Measurements from ENCODE around the gene TMEM140. TPM values are rescaled to one million over a fixed set of nuclear protein-coding genes. Genes with fewer than 3 reads are reported as not detected.

Gene TMEM140
- total RNA-seq, 1 experiment from 2014 or later, result 4.2 TPM

GRCh38 chr7:135178364-135178763, 30.5 kb downstream of the TMEM140 start:
- DNase-seq, result peak; percentile 74
- Mint-ChIP-seq H3K27me3 (ENCODE audit: unreplicated experiment) (no peaks in the 10 kb centered on the region), H3K36me3 (ENCODE audit: insufficient read depth, unreplicated experiment) (peaks cover 58% of the 10 kb centered on the region), H3K27ac (ENCODE audit: unreplicated experiment) (peak overlapping the region; percentile 98), H3K4me3 (ENCODE audit: low read depth, unreplicated experiment) (peak overlapping the region; percentile 78), H3K9me3 (ENCODE audit: low read depth, unreplicated experiment) (no peaks in the 10 kb centered on the region), H3K4me1 (ENCODE audit: low read depth, unreplicated experiment) (peaks cover 68% of the 10 kb centered on the region)
- BruUV-seq (replicated peaks), result no TSS peak
- no peak for TF ChIP-seq CTCF (IDR thresholded peaks at IDR 0.05; ENCODE audit: unreplicated experiment)
- intact Hi-C loops (cut with micrococcal nuclease; ENCODE audit: unreplicated experiment), result loop anchor here (10.0 kb wide), 3 partner anchors 76 to 534 kb away; partner anchors contain the start of gene BPGM
- CTCF ChIA-PET, result interaction anchor here (0.9 to 1.3 kb wide), 3 partner anchors 9 to 96 kb away, joined by 3 to 5 read pairs (median 4); no protein-coding TSS in a partner anchor

GRCh38 chr7:135179321-135179925, 31.6 kb downstream of the TMEM140 start:
- TF ChIP-seq CTCF (IDR thresholded peaks at IDR 0.05; ENCODE audit: unreplicated experiment), result no peak
- H3K36me3 Mint-ChIP-seq (ENCODE audit: insufficient read depth, unreplicated experiment), result peaks cover 60% of the 10 kb centered on the region
- no TSS peak for BruUV-seq (replicated peaks)

GRCh38 chr7:135180122-135180521, 32.2 kb downstream of the TMEM140 start:
- no peaks in the 10 kb centered on the region for H3K9me3 Mint-ChIP-seq (ENCODE audit: low read depth, unreplicated experiment)
- BruUV-seq (replicated peaks), result no TSS peak
- H3K4me1 Mint-ChIP-seq (ENCODE audit: low read depth, unreplicated experiment), result peaks cover 55% of the 10 kb centered on the region
- intact Hi-C loops (cut with micrococcal nuclease; ENCODE audit: unreplicated experiment), result no loop called here
- H3K36me3 Mint-ChIP-seq (ENCODE audit: insufficient read depth, unreplicated experiment), result peaks cover 59% of the 10 kb centered on the region
- DNase-seq, result no peak
- H3K4me3 Mint-ChIP-seq (ENCODE audit: low read depth, unreplicated experiment), result no peak overlapping the region
- no peak for TF ChIP-seq CTCF (IDR thresholded peaks at IDR 0.05; ENCODE audit: unreplicated experiment)
- no peaks in the 10 kb centered on the region for H3K27me3 Mint-ChIP-seq (ENCODE audit: unreplicated experiment)
- peak overlapping the region; percentile 39 for H3K27ac Mint-ChIP-seq (ENCODE audit: unreplicated experiment)
- CTCF ChIA-PET, result interaction anchor here (0.6 to 0.7 kb wide), 3 partner anchors 11 to 139 kb away, joined by 3 read pairs; no protein-coding TSS in a partner anchor

More at GRCh38 chr7:135179321-135179925, 31.6 kb downstream of the TMEM140 start:
- Mint-ChIP-seq H3K27me3 (ENCODE audit: unreplicated experiment) (no peaks in the 10 kb centered on the region), H3K4me1 (ENCODE audit: low read depth, unreplicated experiment) (peaks cover 62% of the 10 kb centered on the region), H3K27ac (ENCODE audit: unreplicated experiment) (peak overlapping the region; percentile 98), H3K4me3 (ENCODE audit: low read depth, unreplicated experiment) (peak overlapping the region; percentile 78), H3K9me3 (ENCODE audit: low read depth, unreplicated experiment) (no peaks in the 10 kb centered on the region)
- intact Hi-C loops (cut with micrococcal nuclease; ENCODE audit: unreplicated experiment), result loop anchor here (10.0 kb wide), 3 partner anchors 75 to 535 kb away; partner anchors contain the start of gene BPGM
- DNase-seq, result no peak
- CTCF ChIA-PET, result interaction anchor here (1.2 kb wide), 1 partner anchor 30 kb away, joined by 4 read pairs; no protein-coding TSS in a partner anchor

GRCh38 chr7:135181261-135181928, 33.5 kb downstream of the TMEM140 start:
- H3K27me3 Mint-ChIP-seq (ENCODE audit: unreplicated experiment), result no peaks in the 10 kb centered on the region
- BruUV-seq (replicated peaks), result no TSS peak
- H3K36me3 Mint-ChIP-seq (ENCODE audit: insufficient read depth, unreplicated experiment), result peaks cover 58% of the 10 kb centered on the region
- no peak overlapping the region for H3K4me3 Mint-ChIP-seq (ENCODE audit: low read depth, unreplicated experiment)
- TF ChIP-seq CTCF (IDR thresholded peaks at IDR 0.05; ENCODE audit: unreplicated experiment), result no peak
- no peaks in the 10 kb centered on the region for H3K9me3 Mint-ChIP-seq (ENCODE audit: low read depth, unreplicated experiment)
- CTCF ChIA-PET, result no interaction called here
- no peak for DNase-seq
- peaks cover 45% of the 10 kb centered on the region for H3K4me1 Mint-ChIP-seq (ENCODE audit: low read depth, unreplicated experiment)
- intact Hi-C loops (cut with micrococcal nuclease; ENCODE audit: unreplicated experiment), result no loop called here
- H3K27ac Mint-ChIP-seq (ENCODE audit: unreplicated experiment), result peak overlapping the region; percentile 39

All from Calu3 (cell line).